Measurements from ENCODE around the gene FNBP1.

Gene FNBP1

GRCh38 chr9:129849901-129850300 lies 193.1 kb downstream of the FNBP1 start:
- DNase-seq, result no peak

GRCh38 chr9:129848712-129849441 lies 194.1 kb downstream of the FNBP1 start:
- no peak for DNase-seq

- no peak for DNase-seq
Observed at GRCh38 chr9:129845373-129845772, 197.6 kb downstream of the FNBP1 start.

GRCh38 chr9:129841071-129841470 lies 201.9 kb downstream of the FNBP1 start:
- no peak for DNase-seq

- DNase-seq, result no peak
Observed at GRCh38 chr9:129840034-129840433, 203.0 kb downstream of the FNBP1 start.

GRCh38 chr9:129839324-129840023 lies 203.5 kb downstream of the FNBP1 start:
- no peak for DNase-seq

GRCh38 chr9:129838707-129839259 lies 204.2 kb downstream of the FNBP1 start:
- DNase-seq, result peak; percentile 60
